Measurements from ENCODE around the gene RNF141.

GRCh38 chr11:10587388-10587787, 46.4 kb upstream of the RNF141 start:
- TF ChIP-seq CTCF (IDR thresholded peaks at IDR 0.05; ENCODE audit: low read length) (no peak), EZH2phosphoT487 (IDR thresholded peaks at IDR 0.05; ENCODE audit: low read length) (no peak), EZH2 (optimal IDR thresholded peaks at IDR 0.05; ENCODE audit: low read depth, low read length) (no peak)

All from MM.1S (cell line).